AG10803 (cell line): ENCODE data around the gene TTLL9.

Experiments used
- DNase-seq: peaks from one replicate; pipeline ENCODE4 v3.0.0; 2010; ENCODE audit warnings: low read depth
- H3K4me3 ChIP-seq: 2 replicates; pipeline ENCODE4 v1.5.1; 2011; ENCODE audit warnings: mild to moderate bottlenecking, low read length, control low read depth
- TF ChIP-seq, protein P1 (sequence below): conservative IDR thresholded peaks from 2 replicates; pipeline ENCODE4 v1.5.1; 2011; ENCODE audit warnings: mild to moderate bottlenecking, low read length, control low read depth, inconsistent platforms

Gene TTLL9

DNA sequence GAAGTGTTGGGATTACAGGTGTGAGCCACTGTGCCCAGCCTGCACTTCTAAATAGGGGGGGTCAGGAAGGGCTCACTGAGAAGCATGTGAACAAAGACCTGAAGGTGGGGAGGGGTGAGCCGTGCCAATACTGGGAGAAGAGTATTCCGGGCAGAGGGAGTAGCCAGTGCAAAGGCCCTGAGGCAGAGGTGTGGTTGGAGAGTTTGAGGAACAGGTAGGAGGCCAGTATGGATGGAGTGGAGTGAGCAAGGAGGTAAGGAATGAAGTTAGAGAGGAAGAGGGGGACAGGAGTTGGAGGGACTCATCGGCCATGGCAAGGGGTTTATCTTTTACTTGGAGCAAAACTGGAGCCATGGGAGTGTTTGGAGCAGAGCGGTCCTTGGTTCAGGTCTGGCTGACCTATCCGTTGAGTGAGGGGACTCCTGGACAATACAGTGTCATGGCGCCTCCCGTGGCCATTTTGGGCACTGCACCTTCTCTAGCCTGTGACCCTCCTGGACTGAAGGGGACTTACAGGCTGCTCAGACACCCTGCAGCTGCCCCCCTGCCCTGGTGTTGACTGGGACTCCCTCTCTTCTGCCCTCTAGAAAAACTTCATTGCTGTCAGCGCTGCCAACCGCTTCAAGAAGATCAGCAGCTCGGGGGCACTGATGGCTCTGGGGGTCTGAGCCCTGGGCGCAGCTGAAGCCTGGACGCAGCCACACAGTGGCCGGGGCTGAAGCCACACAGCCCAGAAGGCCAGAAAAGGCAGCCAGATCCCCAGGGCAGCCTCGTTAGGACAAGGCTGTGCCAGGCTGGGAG lies 37.1 kb upstream of the TTLL9 start:
- TF ChIP-seq, protein P1, sequence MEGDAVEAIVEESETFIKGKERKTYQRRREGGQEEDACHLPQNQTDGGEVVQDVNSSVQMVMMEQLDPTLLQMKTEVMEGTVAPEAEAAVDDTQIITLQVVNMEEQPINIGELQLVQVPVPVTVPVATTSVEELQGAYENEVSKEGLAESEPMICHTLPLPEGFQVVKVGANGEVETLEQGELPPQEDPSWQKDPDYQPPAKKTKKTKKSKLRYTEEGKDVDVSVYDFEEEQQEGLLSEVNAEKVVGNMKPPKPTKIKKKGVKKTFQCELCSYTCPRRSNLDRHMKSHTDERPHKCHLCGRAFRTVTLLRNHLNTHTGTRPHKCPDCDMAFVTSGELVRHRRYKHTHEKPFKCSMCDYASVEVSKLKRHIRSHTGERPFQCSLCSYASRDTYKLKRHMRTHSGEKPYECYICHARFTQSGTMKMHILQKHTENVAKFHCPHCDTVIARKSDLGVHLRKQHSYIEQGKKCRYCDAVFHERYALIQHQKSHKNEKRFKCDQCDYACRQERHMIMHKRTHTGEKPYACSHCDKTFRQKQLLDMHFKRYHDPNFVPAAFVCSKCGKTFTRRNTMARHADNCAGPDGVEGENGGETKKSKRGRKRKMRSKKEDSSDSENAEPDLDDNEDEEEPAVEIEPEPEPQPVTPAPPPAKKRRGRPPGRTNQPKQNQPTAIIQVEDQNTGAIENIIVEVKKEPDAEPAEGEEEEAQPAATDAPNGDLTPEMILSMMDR, result peak; percentile 81
- DNase-seq, result no peak
- H3K4me3 ChIP-seq, result no peak overlapping the region

DNA sequence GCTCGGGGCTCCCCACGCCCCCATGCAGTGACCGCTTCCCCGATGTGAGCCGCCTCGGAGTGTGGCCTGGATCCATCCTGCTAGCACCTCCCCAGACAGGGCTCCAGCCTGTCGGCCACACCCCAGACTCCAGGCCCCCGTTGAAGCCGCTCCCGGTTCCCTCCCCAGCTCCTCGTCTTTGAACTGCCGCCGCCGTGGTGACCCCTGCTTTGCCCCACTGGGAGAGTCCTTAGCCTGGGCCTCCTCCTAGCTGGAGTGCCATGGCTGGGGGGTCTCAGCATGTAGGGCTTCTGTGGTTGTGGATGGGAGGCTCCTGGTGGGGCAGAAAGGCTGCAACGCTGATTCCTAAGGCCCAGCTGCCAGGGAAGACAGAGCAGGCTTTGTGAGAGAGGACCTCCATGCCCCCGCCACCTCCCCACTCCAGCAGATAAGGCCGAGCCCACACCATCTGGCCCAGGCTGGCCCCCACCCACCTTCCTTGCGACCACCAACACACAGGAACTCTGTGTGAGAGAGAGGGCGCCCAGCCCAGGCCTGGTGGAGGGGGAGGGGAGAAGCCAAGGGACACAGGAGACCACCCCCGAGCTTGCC lies 36.4 kb upstream of the TTLL9 start:
- TF ChIP-seq, protein P1, result no peak
- H3K4me3 ChIP-seq, result no peak overlapping the region
- no peak for DNase-seq

DNA sequence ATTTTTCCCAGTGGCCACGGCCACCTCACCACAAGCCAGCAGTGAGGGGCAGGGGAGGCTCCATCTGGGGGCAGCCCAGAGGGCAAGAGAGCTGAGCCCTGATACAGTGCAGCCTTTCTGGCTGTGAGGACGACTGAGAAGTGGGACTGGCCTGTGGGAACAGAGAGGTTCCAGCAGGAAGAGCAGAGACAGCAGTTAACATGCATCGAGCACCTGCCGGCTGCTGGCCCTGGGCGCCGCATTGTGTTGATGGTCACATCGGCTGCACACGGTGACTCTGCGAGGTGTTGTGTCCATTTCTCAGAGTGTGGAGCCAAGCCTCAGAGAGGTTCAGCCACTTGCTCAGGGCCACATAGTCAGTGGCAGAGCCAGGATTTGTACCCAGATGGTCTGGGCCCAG lies 34.9 kb upstream of the TTLL9 start:
- TF ChIP-seq, protein P1, result no peak
- H3K4me3 ChIP-seq, result no peak overlapping the region
- DNase-seq, result no peak

DNA sequence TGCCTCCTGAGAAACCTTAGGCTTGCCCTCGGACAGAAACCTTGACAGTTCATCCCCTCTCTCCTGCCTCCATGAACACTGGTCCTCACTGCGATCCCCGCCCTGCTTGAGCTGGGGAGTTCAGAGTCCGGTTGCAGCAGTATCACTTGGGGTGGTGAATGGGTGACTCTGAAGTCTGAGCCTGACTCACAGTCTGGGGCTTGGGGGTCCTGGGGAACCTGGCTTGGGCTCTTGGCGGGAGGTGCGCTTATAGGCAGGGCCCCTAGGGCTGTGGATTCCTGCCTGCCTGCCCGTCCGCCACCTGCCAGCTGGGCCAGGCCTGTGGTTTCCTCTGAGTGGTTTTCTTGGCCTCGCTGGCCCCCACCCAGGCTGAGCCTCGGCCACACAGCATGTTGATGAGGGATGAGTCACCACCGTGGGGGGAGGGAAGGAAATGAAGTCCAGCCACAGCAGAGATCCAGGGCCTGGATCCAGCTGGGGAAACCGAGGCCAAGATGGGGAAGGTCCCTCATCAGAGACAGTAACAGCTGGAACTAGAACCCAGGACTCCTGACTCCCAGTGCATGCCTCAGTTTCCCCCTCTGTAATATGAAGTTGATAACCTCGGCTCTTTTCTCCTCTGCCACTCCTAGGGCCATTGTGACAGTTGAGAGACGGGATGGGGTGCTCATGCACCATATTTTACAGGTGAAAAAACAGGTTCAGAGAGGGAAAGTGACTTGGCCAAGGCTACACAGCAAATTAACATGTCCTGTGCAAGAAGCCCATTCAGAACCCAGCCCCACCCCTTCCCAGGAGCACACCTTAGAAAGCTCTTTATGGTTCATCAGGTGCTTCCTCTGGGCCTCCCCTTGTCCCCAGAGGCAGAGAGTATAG lies 34.2 kb upstream of the TTLL9 start:
- no peak overlapping the region for H3K4me3 ChIP-seq
- DNase-seq, result peak; percentile 91

DNA sequence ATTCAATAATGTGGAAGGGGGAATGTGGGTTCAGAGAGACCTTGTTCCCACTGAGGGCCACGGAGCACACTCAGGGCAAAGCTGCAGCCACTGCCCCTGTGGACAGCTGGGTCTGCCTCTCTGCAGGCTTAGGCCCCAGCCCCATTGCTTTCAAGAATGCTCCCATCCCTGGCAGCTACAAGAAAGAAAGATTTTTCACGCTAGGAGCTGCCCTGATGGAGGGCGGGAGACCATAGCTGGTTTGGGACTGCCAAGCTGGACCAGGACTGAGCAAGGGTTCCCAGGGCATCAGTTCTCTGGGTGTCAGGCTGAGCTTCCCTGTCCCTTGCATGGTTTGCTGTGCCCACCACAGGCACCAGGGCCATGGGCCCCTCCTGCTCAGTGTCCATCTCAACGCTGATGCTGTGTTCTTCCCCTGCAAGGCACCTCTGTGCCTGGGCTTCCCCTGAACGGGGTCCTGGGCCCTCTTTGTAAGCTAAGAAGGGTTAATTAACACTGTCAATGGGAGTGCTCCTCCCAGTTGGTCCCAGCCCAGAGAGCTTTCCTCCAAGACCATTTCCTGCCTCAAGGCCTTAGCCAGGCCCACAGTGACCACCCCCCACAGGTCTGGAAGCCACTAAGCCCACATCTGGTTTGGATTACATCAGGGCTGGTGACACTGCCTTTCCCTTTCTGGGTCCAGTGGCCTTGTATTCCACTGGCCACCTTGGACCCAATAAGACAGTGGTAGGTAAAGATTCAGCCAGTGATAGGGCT lies 33.4 kb upstream of the TTLL9 start:
- no peak overlapping the region for H3K4me3 ChIP-seq
- TF ChIP-seq, protein P1, result no peak
- DNase-seq, result peak; percentile 61

More for the DNA sequence above, 34.2 kb upstream of the TTLL9 start:
- TF ChIP-seq, protein P1, result no peak

DNA sequence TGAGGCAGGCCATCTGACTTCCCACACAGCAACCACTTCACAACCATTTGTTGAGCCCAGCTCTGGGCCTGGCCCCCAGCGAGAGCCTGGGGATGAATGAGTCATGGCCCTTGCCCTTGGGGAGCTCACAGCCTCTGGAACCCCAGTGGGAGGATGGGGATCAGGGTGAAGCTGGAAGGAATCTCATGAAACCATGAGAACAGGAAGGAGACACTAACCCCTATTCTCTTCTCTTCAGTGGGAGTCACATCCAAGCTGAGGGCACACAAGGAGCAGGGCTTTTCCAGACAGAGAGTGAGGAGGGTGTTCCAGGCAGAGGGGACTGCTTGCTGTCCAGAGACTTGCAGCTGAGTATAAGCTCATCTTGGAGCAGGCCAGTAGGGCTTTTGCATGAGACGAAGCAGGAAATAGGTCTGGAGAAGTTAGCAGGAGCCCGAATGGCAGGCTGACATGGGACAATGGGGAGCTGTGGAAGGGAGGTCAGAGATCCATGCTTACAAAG lies 32.5 kb upstream of the TTLL9 start:
- TF ChIP-seq, protein P1, result no peak
- H3K4me3 ChIP-seq, result no peak overlapping the region
- peak; percentile 65 for DNase-seq
